GM19025 (cell line): ENCODE measurements around the gene SLC6A6.

ENCODE experiments used
- ATAC-seq: cut with Tn5 transposase; IDR thresholded peaks from one replicate; pipeline ENCODE4 v1.9.1; 2021; ENCODE audit warnings: mild to moderate bottlenecking, low read depth, moderate library complexity; ENCODE audit not compliant: unreplicated experiment

Gene SLC6A6

DNA sequence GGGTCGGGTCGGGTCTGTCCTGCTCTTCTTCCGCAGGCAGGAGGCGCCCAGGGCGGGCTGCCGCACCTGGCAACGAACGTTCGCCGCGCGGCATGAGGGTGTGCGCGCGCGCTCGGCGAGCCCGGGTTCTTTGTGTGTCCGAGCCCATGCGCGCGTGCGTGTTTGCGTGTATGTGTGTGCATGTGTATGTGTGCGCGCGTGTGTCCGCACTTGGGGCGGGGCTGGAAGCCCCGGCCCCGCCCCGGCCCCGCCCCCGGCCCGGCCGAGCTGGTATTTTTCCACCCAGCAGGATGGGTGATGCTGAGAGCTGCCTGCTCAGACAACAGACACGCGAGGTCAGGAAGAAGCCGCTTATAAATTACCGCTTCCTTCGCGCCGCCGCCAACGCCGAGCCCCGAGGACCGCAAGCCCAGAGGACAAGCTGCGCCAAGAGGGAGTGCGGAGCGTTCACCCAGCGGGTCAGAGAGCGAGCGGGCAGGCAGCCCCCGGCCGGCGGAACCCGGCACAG, at the start of gene SLC6A6:
TSS of gene SLC6A6 (plus strand) at position 303 of the 508 bp plus-strand sequence. CDS start 41,029 bp downstream, outside the sequence.
- ATAC-seq: peak; percentile 69

DNA sequence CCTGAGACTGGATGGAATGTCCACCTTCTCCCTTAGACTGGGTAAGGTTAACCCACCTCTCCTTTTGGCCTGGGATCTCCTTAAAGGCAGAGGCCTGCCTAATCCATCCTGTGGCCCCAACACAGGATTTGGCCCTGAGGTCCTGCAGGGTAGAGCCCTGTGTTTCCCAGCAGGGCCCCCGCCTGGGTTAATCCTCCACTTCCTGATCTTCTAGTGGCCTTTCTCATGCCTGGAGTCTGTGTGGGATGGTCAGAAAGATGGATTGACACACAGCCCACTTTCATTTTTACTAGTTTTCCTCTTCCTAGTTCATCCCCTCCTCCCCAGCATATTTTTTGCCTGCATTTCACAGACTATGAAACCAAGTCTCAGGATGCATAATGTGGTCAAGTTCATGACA, 48.9 kb upstream of the SLC6A6 start:
- ATAC-seq: no peak

DNA sequence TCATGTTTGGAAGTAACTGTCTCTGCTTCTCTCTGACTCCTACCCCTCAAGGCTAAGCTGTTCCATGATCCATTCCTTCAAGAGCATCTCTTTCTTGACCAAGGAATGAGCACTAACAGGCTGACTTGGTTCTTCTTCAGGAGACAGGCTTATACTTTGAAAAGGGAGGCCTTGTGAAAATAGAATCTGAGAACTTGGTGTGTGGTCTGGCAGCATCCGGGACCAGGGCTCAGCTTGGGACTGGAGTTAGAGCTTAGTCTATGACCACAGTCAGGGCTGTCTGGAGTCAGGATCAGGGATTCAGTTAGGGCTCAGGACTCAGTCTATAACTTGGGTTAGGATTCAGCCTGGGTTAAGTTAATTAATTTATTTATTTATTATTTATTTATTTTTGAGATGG, 44.9 kb upstream of the SLC6A6 start:
- no peak for ATAC-seq

DNA sequence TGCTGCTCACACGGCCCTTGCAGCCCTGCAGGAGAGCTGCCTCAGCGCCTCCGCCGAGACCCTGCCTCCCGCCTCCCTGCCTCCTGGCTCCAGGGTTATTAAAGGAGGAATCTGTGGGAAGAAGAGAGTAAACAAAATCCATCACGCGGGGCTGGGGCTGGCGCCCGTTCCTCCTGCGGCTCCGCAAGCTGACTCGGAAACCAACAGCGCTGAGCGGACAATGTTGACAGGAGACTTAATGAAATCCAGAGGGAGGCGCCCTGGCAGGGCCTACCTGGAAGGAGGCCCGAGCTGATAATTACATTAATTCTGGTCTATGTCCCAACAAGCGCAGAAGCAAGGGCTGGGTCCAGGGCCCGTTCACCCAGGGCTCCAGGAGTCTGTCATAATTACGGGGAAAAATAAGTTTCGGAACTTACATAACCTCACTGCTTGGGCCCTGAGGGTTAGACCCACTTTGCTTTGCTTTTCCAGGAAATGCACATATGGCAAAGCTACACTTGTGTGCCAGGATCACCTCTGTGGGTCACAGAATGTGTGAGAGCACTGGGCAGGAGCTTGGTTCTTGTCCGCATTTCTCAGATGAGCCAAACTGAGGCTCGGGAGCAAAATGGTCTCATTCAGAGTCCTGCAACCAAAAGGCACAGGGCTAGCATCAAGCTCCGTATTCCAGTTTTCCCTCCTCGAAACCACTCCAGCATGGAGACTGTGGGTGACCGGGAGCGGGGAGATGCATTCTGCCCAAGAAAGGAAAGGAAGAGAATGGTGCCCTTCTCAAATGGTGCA, 43.8 kb upstream of the SLC6A6 start:
- no peak for ATAC-seq

DNA sequence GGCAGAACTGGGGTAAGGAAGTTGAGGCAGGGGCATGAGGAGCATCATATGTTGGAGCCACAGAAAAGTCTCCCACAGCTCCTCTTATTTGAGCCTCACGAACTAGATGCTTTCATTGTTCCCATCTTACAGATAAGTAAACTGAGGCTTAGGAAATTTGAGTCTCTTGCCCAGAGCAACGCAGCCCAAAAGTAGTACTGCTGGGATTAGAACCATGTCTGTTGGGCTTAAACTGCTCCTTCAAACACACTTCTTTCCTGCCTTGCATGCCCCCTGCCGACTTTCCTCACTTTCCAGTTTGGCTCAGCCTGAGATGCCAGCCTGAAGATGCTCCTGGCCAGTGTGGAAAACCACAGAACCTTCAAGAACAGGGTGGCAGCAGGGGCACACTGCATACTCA, 43.1 kb upstream of the SLC6A6 start:
- no peak for ATAC-seq

DNA sequence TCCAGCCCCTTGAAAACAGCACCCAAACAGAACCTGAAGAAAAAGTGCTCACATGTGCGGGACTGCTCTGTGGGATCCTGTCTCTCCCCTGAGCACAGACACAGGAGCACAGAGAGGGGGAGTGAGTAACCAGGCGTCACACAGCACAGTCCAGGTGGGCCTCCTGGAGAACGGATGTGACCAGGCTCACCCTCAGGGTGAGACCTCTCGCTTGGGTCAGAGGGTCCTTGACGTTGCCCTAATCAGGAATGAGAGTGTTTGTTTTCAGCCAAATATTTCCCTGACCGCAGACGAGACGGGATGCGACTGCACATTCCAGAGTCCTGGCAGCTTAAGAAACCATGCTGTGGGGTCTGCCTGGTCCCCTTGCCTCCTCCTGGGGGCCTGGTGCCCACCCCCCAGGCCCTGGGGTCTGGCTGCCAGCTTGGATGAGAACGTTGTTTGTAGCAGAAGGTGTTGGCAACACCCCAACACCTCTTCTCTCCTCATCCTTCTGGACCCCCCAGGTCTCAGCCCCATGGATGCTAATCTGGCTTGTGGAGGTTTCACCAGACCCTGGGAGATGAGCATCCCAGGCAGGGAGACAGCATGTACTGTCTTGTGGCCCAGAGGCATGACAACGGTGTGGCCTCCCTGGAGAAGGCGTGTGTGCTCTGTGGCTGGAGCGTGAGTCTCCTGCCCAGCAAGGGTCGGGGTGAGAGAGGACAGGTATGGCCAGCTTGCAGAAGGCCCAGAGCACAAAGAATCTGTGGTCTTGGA, 42.1 kb upstream of the SLC6A6 start:
- no peak for ATAC-seq

DNA sequence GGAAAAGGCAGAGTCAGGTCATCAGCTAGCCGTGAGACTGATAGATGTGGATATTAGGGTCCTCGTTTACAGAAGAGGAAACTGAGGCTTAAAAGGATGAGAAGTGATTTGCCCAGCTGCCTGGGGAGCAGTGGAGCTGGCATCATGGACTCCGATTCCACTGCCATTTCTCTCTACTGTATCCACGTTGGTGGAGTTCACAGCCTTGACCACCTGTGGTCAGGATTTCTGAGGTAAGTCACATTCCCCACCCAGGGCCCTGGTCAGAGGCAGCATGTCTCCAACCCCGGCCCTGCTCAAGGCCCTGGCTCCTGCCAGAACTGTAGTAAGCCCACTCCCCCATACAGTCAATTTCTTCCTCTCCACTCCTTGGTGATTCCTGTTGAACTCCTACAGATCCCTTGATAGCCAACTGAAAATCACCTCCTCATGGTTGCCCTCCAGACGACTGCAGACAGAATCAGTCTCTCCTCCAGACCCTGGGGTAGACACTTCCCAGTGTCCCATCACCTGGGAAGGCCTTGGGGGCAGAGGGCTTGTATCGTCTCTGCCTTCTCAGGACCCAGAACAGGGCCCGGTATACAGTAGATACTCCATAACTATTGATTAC, 41.2 kb upstream of the SLC6A6 start:
- no peak for ATAC-seq

DNA sequence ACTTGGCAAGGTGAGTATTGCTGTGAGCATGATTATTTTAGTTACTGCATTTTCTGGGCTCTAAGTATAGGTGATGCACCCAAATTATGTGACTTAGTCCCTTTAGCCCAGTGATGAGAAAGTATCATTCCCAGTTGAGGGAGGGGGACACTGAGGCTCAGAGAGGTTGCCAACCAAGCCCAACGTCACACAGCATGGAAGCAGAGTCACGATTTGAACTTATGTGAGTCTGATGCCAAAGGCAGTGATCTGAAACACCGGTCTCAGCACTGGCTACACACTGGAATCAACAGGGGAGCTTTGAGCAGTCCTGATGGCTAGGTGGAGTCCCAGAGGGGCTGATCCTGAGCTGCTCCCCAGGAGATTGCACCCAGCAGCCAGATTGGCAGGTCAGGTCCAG, 39.5 kb upstream of the SLC6A6 start:
- ATAC-seq: no peak

DNA sequence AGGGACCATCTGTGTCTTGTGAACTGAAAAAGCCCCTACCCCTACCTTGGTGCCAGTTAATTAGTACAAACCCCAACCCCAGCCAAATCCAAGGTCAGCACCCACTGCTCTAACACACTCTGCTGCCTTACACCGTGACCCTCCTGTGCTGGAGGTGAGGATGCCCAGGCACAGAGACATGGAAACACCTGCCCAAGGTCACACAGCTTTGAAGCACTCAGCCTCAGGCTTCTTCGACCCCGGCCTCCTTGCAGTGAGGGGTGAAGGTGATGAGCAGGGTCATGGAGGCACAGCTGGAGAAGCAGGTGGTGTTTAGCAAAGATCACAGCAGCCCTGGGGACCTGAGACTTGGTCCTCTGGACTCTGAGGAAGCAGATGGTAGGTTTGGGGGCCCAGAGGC, 39.0 kb upstream of the SLC6A6 start:
- no peak for ATAC-seq

DNA sequence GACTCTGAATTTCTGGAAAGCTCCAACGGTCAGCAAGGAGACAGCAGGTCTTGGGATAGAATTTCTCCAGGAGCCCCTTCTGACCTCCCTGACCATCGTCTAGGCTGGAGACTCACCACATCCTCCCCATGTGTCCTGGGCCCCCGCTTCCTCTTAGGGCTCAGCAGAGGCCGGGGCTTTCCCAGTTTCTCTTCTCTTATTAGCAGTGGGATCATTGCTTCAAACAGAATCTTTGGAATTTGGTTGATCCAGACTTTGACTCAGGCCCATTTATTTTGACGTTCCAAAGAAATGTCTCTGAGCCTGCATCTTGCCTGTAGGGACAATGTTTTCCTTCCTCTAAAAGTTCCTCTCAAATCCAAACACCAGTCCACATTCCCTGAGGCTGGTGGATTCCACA, 38.4 kb upstream of the SLC6A6 start:
- ATAC-seq: no peak

DNA sequence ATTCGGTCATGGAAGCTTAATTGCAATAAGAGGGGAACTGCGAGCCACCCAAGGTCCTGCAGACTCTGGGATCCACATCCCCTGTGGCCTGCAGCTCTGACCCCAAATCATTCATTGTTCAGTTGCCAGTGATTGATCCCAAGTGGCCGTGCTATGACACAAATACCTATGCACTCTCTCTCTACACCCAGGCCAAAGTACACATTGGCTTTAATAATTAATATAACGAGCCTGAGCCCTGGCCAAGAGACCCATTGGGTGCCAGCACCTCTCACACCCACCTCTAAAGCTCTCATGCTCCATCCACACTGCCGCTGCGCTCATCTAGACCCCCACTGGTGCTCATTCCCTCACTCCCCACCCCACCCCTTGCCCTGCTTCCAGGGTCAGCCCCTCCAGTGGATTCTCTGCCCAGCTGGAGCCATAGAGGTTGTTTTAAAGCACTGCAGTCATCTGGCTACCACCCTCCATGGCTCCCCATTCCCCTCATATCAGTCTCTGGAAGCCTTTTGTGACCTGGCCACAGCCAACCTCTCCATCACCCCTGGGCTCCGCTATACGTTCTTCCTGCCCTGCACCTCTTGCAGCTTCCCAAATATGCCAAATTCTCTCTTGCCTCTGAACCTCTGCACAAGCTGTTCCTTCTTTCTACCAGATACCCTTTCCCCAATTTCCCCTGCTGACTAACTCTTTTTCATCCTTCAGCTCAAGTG, 37.7 kb upstream of the SLC6A6 start:
- no peak for ATAC-seq

DNA sequence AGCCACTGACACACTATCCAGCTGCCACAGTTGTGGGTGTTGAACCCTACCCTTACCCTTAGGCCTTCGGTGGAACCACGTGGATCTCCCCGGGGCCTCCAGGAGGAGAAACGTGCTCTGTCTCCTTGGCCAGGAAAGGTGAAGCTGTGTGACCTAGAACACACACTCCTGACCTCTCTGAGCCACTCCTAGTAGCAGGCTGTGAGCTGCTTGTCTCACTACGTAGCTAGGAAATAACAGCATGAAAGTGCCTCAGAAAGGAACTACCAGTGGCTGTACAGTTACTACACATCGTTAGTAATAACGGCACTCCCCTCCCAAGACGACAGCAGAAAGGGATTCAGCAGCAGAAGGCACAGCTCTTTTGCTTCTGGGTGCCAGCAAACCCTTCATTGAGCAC, 36.2 kb upstream of the SLC6A6 start:
- ATAC-seq: no peak

DNA sequence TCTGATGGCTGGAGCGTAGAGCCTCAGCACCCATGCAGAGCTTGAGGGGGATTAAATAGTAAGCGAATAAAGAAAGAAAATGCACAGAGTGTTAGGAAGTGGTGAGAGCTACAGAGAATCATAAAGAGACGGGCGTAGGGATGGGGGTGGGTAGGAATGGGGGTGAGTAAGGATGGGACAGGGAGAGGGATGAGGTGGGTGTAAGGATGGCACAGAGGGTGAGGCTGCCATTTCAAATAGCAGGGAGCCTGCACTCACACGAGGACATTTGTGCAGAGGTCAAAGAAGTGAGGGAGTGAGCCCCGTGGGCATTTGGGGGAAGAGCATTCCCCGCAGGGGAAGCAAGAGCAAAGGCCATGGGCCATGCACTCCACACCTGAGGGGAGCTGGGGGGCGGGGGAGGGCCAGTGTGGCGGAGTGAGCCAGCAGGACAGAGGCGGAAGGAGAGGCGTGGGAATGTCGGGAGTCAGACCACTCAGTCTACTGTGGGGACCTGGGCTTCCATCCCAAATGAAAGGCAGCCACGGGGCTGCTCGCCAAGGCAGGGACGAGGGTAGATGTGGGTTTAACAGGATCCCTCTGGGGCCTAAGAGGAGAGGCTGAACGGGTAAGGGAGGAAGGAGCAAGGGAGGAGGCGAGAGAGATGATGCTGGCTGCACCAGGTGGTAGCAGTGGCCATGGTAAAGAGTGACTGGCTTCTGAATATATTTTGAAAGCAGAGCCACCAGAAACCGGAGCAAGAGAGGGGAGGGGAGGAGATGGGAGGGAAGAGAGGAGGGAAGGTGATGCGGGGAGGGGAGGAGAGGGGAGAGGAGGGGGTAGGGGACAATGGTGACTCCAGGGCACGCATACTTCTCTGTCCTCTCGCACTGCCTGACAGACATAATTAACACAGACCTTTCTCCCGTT, 35.2 kb upstream of the SLC6A6 start:
- no peak for ATAC-seq

DNA sequence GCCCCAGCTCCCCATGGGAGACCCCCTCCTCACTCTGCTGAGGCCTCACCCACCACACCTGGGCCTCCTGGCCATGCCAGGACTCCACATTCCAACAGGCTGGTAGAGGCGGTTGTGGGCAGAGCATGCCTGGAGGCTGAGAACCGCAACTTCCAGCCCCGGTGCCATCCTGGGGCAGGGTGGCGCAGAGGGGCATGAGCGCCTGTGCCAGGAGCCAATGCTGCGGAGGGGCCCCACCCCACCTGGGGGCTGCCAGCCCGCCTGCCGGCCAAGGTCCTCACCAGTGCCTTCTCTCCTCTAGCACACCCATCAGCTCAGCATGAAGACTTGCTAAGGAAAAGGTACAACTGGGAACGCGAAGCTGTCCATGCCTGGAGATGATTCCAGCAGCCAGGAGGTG, 34.3 kb upstream of the SLC6A6 start:
- ATAC-seq: no peak

DNA sequence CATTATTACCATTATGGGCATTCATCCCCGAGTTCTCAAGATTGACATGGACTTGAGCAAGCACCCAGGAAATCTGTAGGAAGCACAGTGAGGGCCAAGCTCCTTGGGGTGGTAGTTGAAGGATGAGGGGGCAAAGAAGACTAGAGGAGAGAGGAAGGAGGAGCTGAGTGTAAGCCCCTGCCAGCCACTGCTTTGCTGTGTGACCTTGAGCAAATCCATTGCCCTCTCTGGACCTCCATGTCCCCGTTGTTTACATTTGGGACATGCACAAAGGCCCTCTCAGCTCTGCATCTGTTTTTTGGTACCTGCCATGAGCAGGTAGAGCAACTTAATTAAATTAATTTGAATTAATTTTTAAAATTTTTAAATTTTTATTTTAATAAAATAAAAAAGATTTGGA, 33.5 kb upstream of the SLC6A6 start:
- no peak for ATAC-seq

DNA sequence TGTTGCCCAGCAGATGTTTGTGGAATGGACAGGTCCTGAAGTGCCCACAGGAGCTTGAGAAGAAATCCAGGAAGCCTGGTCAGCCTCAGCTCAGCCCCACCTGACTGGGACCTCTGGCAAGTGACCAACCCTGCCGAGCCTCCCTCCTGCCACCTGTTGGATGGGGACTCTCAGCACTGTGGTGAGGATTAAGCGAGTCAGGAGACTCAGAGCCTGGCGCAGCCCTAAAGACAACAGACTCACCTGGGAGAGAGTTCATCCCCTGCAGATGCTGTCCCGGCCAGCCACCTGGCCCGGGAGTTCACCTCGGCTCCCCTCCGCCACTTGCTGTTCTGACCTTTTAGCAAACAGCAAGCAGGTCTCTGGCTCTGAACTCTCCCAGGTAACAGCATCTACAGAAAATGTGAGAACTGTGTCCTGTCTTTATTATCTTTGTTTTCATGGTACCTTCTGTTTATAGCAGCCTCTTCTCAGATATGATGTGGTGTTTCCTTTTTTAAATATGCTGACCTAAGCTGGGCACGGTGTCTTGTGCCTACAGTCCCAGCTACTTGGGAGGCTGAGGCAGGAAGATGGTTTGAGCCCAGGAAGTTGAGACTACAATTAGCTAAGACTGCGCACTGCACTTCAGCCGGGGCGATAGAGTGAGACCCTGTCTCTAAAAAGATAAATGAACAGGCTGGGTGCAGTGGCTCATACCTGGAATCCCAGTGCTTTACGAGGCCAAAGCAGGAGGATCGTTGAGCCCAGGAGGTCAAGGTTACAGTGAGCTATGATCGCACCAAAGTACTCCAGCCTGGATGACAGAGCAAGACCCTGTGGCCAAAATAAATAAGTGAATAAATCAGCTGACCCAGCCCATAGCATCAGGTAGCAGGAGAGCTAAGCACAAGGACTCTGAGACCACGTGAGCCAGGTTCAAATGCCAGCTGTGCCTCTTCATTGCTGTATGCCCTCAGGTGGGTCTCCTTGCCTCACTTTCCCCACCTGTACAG, 32.4 kb upstream of the SLC6A6 start:
- no peak for ATAC-seq

DNA sequence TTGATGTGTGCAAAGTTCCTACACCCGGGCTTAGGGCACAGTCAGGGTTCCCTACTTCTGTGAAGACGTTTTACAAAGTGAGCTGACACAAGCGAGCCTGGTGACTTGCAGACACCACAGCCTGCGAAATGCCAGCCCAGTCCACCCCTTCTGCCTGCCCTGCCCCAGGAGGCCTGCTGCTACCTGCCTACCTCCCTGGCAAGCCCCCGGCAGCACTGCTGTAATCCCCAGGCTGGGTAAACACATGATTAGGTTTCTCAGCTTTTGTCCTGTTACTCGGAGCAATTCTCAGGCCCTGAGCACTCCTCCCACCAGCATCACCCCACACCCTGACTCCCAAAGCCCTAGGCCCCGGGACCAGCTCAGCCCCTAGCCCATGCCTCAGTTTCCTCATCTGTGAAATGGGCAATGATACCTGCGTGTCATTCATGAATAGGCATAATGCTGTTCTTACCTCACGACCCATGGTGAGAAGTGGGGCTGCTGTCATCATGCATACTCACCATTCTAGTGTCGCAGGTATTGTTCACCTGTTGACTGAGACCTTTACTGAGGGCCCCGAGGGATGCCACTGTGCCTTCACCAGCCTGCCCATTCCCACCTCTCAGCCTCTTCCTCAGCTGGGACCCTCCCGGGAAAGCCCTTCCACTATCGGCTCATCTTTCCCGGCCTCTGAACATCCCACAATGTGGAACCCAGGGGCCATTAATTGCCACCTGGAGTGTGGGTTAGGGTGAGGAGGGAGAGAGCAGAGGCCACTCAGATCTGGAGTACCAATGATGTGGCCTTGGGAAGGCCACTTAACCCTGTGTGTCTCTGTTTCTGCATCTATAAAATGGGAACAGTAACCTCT, 31.5 kb upstream of the SLC6A6 start:
- no peak for ATAC-seq
